HPDE6-E6E7 (cell line): Measurements from ENCODE around the gene TLN1.

Source experiments
- DNase-seq: peaks from one replicate; pipeline ENCODE4 v3.0.0; 2011; ENCODE audit warnings: missing footprints; ENCODE audit errors: extremely low spot score

The TLN1 gene

DNA sequence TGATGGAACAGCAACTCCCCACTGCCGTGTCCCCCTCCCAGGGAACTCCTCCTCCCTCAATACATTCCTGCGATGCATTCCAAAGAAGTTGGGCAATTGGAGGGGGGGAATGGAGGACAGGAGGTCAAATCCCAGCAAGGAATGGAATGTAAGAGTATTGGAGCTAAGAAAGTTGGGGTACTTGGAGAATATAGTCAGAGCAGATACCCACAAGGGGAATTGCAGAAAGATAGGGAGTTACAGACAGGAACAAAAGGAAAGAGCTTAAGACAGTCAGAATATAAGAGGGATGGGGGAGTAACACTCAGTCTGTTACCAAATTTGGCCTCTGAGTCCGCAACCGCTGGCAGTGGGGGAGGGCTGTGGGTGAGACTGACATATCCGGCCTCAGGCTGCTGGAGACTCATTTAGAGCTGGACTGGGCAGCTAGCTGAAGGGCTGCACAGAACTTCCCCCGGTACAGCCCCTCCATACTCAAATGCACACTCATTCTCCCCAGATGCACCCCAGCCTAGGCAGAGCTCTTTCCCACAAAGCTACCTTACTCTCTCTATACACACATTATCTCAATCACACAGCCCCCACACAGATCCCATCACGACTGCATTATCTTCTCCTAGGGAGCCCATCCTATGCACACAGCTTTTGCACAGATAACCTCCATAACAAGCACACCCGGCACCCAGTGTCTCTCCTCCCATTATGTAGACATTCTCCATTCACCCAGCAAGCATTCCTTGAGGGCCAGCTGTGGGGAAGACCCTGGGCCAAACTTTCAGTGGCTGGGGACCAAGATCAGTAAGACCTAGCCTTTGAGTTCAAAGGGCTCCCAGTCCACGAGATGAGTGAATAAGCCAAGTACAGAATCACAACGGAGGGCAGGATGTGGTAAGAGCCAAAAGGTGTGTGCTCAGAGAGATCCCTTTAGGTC, 3.7 kb downstream of the TLN1 start:
- DNase-seq = peak; percentile 41

DNA sequence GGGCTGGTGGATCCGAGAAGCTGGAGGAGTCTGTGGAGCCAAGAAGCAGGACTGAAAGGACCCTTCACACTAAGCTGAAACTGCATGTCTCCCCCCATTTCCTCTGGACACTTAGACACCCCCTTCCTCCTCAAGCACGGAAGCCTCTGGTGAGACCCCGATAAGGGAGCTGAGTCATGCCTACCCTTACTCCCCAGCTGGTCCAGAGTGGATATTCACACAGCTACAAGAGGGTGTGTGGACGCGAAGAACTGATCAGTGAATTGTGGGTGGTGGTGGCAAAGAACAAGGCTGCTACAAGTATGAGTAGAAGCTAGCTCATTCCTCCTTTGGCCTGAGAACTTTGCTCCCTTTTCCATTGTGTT, 4.3 kb downstream of the TLN1 start:
- DNase-seq = no peak

DNA sequence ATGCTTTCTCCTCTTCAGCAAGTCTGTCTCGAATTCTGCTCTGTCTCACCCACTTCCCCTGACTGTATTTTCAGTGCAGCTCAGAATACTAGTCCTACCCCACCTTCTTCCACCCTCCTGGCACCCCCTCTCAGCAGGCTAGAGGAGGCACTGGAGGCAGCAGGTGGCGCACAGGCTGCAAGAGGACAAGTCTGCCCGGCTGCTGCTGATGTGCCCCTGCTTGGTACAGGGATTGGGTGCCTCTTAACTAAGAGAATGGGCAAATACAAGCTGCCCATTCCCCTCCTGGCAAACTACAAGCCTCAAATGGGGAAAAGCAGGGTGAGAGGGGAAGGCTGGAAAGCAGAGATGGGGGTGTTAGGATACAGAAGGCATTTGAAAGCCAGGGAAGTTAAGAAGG, 5.1 kb downstream of the TLN1 start:
- no peak for DNase-seq

DNA sequence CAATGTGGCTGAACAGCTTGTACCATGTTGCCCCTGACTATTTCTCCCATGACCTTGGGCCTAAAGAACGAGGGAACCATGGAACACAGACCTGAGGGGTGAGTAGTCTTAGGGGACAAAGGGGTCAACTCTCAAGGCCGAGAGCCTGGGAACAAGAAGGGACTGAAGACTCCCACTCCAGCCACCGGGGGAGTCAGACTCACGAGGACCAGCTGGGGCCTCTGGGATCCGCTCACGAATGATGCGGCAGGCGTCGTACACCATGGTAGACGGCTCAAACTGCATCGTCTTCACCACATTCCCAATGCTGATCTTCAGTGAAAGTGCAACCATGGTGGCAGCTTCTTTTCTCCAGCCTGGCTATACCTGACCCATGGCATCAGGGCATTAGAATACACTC, 6.6 kb downstream of the TLN1 start:
- no peak for DNase-seq

DNA sequence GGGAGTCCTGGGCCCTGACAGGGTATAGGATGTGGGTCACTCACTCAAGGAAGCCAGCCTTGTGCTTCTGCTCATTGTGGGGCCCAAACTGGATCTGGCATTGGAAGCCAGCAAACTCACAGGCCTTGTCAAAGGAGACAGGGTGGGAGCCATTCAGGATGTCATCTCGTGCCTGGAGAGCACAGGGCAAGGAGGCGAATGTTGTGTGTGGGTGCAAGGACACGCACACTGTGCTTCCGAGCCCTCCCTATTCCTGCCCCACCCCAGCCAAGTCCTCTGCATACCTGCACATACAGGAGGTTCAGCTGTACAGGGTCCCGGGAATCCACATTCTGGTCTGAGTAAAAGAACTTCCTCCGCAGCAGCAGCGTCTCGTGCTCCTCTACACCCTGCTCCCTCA, 8.1 kb downstream of the TLN1 start:
- no peak for DNase-seq

DNA sequence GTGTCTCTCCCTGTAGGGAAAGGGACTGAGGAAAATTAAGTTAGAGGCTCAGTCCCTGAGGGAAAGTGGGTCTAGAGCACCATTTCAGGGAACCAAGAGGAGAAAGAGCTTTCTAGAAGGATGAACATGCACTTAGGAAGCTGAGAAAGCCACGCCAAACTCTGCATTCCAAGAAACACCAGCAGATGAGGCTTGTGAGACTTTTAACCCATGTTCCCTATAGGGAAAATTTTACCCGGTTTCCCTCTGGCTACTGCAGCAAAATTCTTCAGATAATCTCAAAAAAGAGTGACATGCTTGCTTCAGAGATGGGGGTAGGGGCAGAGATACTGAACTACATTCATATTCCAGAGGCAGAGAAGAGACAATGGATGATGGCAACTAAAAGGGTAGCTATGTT, 8.6 kb downstream of the TLN1 start:
- DNase-seq = no peak

DNA sequence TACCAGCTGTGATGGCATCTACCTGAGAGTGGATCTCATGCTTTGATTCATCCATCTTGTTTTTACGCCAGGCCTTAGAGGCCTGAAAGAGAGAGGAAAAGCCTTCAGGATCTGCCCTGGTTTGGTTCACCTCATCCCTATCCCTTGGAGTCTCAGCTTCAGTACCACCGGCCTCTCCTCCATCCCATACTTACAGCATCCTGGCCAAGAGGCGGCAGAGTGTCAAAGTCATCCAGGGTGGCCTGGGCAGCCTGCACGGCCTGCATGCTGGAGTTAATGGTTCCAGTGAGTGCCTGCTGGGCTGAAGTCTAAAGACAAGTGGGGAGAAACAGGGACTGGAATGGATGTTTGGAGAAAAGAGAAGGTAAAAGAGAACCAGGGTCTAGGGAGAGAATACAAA, 12.4 kb downstream of the TLN1 start:
- no peak for DNase-seq

DNA sequence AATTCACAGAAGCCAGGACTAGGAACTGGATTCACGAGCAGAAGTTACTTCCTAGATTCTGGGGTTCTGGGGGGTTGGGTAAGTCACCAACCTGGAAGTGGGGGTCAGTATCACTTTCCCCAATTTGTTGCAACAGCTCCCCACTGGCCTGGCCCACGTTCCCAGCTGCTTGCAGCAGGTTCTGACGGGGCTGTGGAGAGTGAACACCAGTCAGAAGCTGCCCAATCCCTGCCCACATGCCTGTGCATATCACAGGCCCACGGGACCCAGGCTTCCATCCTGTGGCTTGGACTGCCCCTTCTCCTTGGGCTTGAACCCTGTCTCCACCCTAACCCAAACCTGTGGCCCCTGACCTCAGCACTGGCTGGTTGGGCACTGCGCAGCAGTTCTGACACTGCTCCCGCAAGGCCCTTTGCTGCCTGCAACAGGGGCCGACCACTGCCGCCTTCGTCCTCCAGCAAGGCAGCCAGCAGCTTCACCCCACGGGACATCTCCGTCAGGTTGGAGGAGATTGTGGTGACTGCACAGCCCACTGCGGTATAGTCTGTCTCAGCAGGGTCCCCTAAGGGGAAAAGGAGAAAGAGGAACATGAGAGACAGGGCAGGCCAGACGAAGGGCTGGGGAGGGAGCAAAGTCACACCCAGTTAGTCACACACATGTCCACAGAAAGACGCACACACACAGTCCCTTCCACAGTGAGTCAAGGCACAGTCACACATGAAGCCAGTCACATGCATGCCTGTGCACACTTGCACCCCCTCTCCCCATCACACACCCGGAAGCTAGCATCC, 13.1 kb downstream of the TLN1 start:
- peak; percentile 27 for DNase-seq

DNA sequence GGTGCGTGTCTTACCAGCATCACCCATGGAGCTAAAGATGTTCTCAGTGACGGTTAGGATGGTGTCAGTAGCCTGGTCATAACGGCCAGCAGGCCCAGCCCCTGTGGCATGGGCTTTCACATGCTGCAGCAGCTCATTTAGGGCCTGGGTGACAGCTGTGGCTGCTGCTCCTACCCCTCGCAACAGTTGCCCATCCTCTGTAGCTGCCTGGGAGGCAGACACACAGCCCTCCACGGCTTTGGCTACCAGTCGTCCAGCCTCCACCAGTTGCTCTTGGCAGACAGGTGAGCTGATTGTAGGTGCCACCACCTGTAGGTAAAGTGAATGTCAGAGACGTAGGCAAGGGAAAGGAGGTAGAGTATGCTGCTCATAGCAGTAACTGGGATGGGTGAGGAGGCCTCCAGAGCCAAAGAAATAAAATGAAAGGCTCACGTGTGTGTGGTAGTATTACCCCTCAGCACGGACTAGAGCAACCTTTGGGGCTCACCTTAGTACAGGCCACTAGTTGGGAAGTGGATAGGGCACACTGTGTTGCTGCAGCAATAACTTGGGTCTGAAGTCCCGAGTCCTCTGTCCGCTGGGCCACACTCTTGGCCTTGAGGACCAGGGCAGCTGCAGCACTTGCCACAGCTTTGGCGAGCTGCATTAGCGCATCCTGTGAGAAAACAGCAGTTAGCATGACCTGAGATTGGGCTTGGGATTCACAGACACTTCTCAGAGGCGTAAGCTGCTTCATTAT, 14.7 kb downstream of the TLN1 start:
- no peak for DNase-seq

DNA sequence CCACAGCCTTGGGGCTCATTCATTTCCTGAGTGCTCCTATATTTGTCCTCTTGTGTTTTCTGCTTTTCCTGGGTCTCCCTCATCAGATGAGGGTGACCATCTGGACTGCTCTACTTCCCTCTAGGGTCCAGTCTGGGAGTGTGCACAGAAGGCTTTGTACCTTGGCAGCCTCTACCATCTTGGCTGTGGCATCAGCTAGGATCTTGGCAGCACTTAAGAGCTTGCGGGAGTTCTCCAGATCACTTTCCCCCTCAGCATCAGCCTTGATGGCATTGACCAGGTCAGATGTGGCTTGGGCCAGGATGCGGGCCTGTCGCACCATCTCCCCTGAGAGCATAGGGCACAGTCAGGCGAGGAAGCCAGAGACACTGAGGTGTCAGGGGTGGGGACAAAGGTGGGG, 15.8 kb downstream of the TLN1 start:
- no peak for DNase-seq

DNA sequence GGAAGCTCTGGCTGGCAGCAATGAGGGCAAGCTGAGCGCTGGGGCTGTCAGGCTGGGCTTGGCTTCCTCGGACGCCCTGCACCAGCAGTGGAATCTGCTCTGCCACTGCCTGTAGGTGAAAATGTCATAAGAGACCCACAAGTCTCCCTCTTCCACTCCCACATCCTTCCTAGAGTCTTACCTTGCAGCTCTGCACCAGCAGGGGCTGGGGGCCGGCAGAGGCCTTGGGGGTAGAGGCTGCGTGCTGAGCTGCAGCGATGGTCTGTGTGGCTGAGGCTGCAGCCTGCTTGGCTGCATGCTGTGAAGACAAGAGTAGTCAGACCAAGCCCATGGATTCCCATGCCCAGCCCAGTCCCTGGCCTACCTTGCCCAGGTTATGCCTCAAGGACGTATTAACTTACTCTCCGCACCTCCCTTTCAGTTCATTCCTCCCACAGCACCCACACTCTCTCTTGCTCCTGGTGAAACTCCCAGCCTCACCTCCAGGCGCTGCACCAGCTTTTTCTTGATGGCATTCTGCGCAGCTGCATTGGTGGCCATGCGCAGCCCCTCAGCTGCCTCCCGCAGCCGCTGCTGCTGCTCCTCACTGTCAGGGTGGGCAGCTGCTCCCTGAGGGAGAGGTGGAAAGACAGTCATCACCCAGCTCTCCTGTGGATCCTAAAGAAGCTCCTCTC, 17.3 kb downstream of the TLN1 start:
- DNase-seq = no peak

DNA sequence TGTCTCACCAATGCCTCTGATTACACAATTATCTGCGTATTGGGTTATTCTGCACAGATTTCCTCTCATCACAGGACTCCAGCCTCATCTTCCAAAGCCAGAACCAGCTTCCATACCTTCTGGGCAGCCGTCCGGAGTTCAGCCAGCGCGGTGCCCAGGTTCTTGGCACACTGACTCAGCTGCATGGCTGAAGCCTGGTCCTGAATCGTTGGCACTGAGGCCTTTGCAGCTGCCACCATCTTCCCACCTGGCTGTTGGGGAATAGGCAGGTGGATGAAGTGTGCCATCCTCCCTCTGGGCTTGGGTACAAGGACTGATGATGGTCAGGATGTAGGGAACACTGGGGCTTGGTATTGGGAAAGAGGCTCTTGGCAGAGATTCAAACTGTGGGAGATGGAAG, 17.9 kb downstream of the TLN1 start:
- DNase-seq = no peak

DNA sequence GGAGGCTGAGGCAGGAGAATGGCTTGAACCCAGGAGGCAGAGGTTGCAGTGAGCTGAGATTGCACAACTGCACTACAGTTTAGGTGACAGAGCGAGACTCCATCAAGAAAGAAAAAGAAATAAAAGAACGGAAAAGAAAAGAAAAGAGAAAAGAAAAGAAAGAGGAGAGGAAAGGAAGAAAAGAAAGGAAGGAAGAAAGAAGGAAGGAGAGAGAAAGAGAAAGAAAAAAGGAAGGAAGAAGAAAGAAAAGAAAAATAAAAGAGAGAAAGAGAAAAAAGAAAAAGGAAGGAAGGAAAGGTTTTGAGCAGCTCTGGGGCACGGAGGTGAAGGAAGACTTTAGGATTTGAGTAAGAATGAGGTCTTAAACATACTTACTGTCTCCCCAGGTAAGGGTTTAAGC, 18.4 kb downstream of the TLN1 start:
- no peak for DNase-seq

DNA sequence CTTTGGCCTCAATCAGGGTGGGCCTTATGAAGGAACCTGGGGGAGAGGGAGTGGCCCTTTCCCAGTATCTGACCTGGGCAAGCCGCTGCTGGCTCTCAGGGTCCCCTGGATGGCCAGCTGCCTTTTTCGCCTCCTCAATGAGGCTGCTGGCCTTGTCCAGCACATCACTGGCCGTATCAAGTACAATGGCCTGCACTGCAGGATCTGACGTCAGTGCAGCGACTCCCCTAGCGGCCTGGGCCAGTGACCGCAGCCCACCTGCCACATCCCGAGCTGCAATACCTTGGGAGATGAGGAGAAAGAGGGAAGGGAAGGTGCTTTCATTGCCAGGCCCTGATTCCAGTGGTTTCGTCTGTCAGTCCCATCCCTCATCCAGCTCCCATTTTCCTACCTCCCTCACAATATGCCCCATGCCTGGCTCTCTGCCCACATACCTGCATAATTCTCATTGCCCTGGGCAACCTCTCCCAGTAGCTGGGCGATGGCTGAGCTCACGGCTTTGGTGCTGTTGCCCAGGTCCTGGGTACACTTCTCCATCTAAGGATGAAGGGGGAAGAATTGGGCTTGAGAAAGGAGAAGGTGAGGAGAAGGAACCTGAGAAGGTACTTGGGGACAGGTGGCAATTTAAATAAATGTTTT, 19.1 kb downstream of the TLN1 start:
- no peak for DNase-seq

DNA sequence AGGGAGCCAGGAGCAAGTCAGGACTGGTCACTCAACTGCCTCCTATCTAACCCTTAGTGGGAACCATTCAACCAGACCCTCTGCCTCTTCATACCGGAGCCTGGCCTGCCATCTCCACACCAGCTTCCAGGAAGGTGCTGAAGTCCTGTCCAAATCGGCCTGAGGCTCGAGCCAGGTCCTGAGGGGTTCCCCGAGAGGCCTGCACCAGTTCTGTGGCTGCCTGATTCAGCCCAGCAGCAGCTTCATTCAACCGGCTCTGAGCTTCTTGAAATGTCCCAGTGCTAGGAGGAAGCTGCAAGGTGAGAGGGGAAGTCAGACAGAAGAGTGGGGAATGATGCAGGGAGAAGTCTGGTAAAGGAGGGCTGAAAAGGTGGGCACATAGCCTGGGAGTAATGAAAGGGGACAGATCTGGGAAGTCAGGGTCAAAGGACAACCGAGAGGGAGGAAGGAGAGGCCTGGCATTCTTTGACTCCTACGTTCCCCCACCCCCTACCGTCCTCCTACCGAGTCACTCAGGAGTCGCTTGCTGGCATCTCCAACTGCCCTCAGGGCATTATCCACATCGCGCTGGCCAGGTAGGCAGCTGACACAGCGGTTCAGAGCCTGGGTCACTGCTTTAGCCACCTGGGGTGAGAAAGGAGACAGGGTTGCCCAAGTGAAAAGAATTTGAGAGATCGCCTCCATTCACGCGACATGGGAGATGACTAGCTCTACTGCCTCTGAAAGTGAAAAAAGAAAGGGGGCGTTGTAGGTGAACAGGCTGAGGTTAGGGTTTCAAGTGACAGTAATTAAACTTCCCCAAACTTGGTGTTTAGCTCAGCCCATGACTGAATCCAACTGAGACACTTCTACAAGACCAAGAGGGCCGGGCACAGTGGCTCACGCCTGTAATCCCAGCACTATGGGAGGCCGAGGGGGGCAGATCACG, 20.2 kb downstream of the TLN1 start:
- no peak for DNase-seq

DNA sequence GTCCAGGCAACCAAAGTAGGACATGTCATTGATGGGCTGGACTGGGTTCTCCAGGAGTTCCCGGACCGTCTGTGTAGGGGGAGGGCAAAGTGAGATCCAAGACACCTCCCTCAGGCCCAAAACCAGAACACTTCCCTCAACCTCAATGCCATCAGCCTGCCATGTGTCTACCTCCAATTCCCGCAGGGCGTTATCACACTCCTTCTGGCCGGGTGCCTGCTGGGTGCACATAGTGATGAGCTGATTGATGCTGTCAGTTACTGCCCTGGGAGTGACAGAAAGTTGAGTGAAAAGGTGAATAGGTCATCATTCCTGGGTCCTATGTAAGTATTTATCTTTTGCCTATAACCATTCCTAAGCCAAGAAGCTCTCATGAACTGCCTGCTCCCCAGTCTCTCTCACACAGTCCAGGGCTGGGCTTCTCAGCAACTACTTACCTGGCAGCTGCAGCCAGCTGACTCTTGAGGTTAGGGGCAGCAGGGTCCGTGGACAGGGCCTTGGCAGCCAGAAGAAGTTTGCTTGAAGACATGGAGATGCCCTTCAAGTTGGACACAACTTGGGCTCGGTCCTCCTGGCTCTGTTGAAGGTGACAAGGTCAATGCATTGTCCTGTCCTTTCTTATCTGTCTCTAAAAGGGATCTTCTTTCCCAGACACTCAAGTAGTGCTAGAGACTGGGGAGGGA, 21.0 kb downstream of the TLN1 start:
- DNase-seq = no peak

DNA sequence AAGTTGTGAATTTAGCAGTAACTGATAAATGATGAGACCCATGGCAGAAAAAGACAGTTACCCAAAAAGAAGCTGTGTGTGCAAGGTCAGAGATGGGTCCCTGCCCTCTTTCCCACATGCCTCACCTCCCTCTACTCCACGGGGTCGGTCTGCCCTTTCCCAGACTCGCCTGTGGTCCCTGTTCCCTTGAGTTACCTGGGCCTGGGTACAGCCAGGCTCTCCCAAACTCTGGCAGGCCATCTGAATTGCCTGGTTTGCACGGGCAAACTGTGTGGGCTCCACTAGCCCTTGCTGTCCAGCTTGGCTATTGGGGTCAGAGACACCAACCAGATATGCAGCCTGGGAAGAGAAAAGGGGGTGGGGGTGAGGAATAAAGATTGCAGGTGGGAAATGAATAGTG, 23.8 kb downstream of the TLN1 start:
- no peak for DNase-seq

DNA sequence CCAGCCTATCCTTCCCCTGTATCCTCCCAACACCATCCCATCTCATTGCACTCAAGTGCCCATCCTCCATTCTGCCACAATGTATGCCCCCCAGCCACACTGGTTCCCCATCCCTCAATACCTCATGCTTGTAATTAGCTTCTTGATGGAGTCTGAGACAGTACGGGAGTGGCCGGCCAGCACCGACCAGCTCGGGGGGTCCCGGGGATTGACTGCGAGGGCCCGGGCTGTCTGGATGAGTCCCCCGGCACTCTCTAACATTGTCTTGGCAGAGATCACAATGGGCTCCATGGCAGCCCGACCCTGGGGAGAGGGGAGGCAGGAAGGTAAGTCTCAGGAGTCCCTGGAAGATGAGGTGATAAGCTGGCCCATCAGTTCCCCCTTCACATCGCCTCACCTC, 25.0 kb downstream of the TLN1 start:
- no peak for DNase-seq

DNA sequence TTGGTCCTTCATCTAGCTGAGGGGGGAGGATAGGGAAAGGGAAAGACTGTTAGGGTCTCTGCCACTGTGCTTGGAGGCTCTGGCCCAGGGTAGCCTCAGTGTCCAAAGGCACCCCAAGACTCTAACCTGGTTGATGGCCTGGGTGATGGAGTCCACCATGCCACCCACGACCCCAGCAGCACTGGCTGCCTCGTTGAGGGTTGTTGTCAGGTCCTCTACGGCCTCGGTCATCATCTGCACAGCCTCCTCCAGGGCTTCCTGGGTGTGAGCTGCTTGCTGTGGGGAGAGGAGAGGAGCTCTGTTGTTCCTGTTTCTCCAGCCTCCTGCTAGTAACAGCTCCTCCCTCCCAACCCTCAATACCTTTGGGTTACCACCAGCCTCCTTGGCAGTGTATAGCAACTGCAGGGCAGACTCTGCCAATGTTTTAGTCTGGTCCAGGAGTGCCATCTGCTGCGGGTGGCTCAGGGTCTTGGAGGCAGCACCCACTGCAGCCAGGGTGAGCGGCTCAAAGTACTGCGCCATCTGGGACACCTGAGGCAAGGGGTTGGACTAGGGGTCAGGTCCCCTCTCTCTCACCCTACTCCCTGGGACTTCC, 26.1 kb downstream of the TLN1 start:
- no peak for DNase-seq
